ENCODE data around the gene POLR2E. TPM values are rescaled to one million over a fixed set of nuclear protein-coding genes. Genes with fewer than 3 reads are reported as not detected.

POLR2E gene
- total and polyA plus RNA-seq, 7 donors = 82.0 to 203 (median 124) TPM

GRCh38 chr19:1081301-1082164 is 13.6 kb downstream of the POLR2E start:
- TF ChIP-seq CTCF (IDR thresholded peaks at IDR 0.05) (no peak), EP300 (IDR thresholded peaks at IDR 0.05) (no peak), POLR2AphosphoS5 (IDR thresholded peaks at IDR 0.05) (no peak), POLR2A (IDR thresholded peaks at IDR 0.05) (no peak)
- Histone ChIP-seq H3K9me3 (no peaks in the 10 kb centered on the region), H3K36me3 (no peaks in the 10 kb centered on the region), H3K27ac (no peak overlapping the region), H3K4me1 (peaks cover 0 to 15% (median 9%) of the 10 kb centered on the region in 4 donors), H3K4me3 (no peak overlapping the region), H3K27me3 (peaks cover 7 to 19% (median 15%) of the 10 kb centered on the region in 3 donors)
- 47 to 74% methylated on average over 58 of the region's 58 CpGs for WGBS, 2 donors
- DNase-seq = no peak
- intact Hi-C loops (cut with DNase I) = no loop called here

- no peak for DNase-seq
- H3K9me3 ChIP-seq = no peaks in the 10 kb centered on the region
- no peak overlapping the region for H3K27ac ChIP-seq
- 95 to 96% methylated on average over 50 of the region's 50 CpGs for WGBS, 2 donors
- peaks cover 0 to 15% (median 9%) of the 10 kb centered on the region in 4 donors for H3K4me1 ChIP-seq
- no peaks in the 10 kb centered on the region for H3K36me3 ChIP-seq
- TF ChIP-seq CTCF (IDR thresholded peaks at IDR 0.05) (no peak), POLR2AphosphoS5 (IDR thresholded peaks at IDR 0.05) (no peak), POLR2A (IDR thresholded peaks at IDR 0.05) (no peak), EP300 (IDR thresholded peaks at IDR 0.05) (no peak)
- peaks cover 7 to 19% (median 15%) of the 10 kb centered on the region in 3 donors for H3K27me3 ChIP-seq
- intact Hi-C loops (cut with DNase I) = no loop called here
- no peak overlapping the region for H3K4me3 ChIP-seq
Observed at GRCh38 chr19:1080360-1081161, 14.6 kb downstream of the POLR2E start.

GRCh38 chr19:1079566-1080111 is 15.5 kb downstream of the POLR2E start:
- peaks cover 0 to 15% (median 9%) of the 10 kb centered on the region in 4 donors for H3K4me1 ChIP-seq
- H3K9me3 ChIP-seq = no peaks in the 10 kb centered on the region
- no peak overlapping the region for H3K27ac ChIP-seq
- no peak for TF ChIP-seq POLR2AphosphoS5 (IDR thresholded peaks at IDR 0.05)
- TF ChIP-seq EP300 (IDR thresholded peaks at IDR 0.05) = no peak
- TF ChIP-seq POLR2A (IDR thresholded peaks at IDR 0.05) = no peak
- TF ChIP-seq CTCF (IDR thresholded peaks at IDR 0.05) = no peak
- intact Hi-C loops (cut with DNase I) = no loop called here
- no peaks in the 10 kb centered on the region for H3K36me3 ChIP-seq
- H3K27me3 ChIP-seq = peaks cover 7 to 19% (median 15%) of the 10 kb centered on the region in 3 donors
- no peak for DNase-seq
- H3K4me3 ChIP-seq = no peak overlapping the region
- 84 to 88% methylated on average over 45 of the region's 45 CpGs for WGBS, 2 donors

GRCh38 chr19:1076951-1077350 is 18.2 kb downstream of the POLR2E start:
- H3K9me3 ChIP-seq = no peaks in the 10 kb centered on the region
- 6 to 21% methylated on average over 16 of the region's 16 CpGs for WGBS, 2 donors
- no peaks in the 10 kb centered on the region for H3K36me3 ChIP-seq
- peaks cover under 1 to 15% (median 4%) of the 10 kb centered on the region in 3 donors for H3K27me3 ChIP-seq
- no peak overlapping the region for H3K4me3 ChIP-seq
- no peak for DNase-seq
- intact Hi-C loops (cut with DNase I) = no loop called here
- TF ChIP-seq CTCF (IDR thresholded peaks at IDR 0.05) = no peak
- TF ChIP-seq EP300 (IDR thresholded peaks at IDR 0.05) = no peak
- no peak for TF ChIP-seq POLR2AphosphoS5 (IDR thresholded peaks at IDR 0.05)
- no peak overlapping the region for H3K27ac ChIP-seq
- H3K4me1 ChIP-seq = peaks cover 0 to 5% (median 1%) of the 10 kb centered on the region in 4 donors

All from sigmoid colon (tissue), 7 donors.